Adrenal gland (tissue), 12 donors: ENCODE results near the gene RTL5. TPM values are rescaled to one million over a fixed set of nuclear protein-coding genes. Genes with fewer than 3 reads are reported as not detected.

Experiments used
- DNase-seq, 7 donors: peaks; one replicate each; pipeline ENCODE4 v3.0.0-alpha.2; 2019 to 2020
- H3K27ac ChIP-seq, 5 donors: fragments of 200-600 bp; sonication (generic) in 4 of 5; 1 replicate in 3 of 5; 2 replicates in 2 of 5; pipeline versions ENCODE4 v1.5.1 to v1.8.0; 2016 to 2020; ENCODE audit warnings: mild to moderate bottlenecking in 1 of 5
- H3K27me3 ChIP-seq: fragments of 200-600 bp; 2 replicates; pipeline ENCODE4 v1.8.0; 2021
- H3K36me3 ChIP-seq, 2 donors: fragments of 200-600 bp; replicated peaks in 1 of 2; 1 replicate in 1 of 2; 2 replicates in 1 of 2; pipeline versions ENCODE4 v1.5.1 to v1.8.0; 2018 to 2022
- H3K4me1 ChIP-seq, 2 donors: fragments of 200-600 bp; replicated peaks in 1 of 2; 1 replicate in 1 of 2; 2 replicates in 1 of 2; pipeline versions ENCODE4 v1.5.1 to v1.8.0; 2018 to 2021
- H3K4me3 ChIP-seq, 4 donors: fragments of 200-600 bp; sonication (generic) in 3 of 4; one replicate each; pipeline ENCODE4 v1.5.1; 2016 to 2018
- H3K9me3 ChIP-seq, 3 donors: fragments of 200-600 bp; sonication (generic) in 1 of 3; replicated peaks in 1 of 3; 1 replicate in 2 of 3; 2 replicates in 1 of 3; pipeline versions ENCODE4 v1.5.1 to v1.8.0; 2016 to 2021
- POLR2A ChIP-seq, 2 donors: fragments of 450-650 bp; IDR thresholded peaks; one replicate each; pipeline ENCODE4 v1.6.1; 2017; ENCODE audit warnings: antibody characterized with exemption in 2 of 2, mild to moderate bottlenecking in 2 of 2, moderate library complexity in 1 of 2
- WGBS, 4 donors: extraction: QIAGEN DNeasy Blood & Tissue Kit in 2 of 4; methylation state at CpG; one replicate each; pipeline versions ENCODE4 v1.1.5 to v1.1.7; 2013 to 2017; 5-methylcytosine and 5-hydroxymethylcytosine counted together
- intact Hi-C, 2 donors: fragments of 100-400 bp; cut with DNase I; formaldehyde crosslinking; loops; one replicate each; pipeline versions ENCODE4 v1.14.1 to v1.15.0; 2022 to 2023
- polyA plus RNA-seq, 3 donors: library from polyadenylated mRNA; stranded (reverse); fragments of 200-250 nt in 2 of 3; fragments of 350-450 nt in 1 of 3; fragmentation: Illumina TruSeq in 1 of 3; extraction: RNeasy Lipid Tissue Mini Kit (QIAGEN cat#74804) in 1 of 3; gene quantifications; one replicate each; pipeline ENCODE4 v1.2.3, GENCODE V29; 2013 to 2014
- total RNA-seq, 9 donors: library from RNA; depleted of rRNA in 4 of 9; stranded (reverse); fragments of >200 nt in 4 of 9; fragments of 120-200 nt in 1 of 9; fragmentation: NEBNext Ultra II Directional in 1 of 9; extraction: Animal tissue kit (Norgen Biotek cat#: 25700) in 1 of 9; gene quantifications; one replicate each; pipeline versions ENCODE4 v1.1.0 to v1.2.4, GENCODE V29; 2013 to 2023
- TF ChIP-seq, protein P1 (sequence below), 6 experiments: fragments of 450-650 bp in 4 of 6; fragments of 200-600 bp in 2 of 6; sonication (generic) in 1 of 6; IDR thresholded peaks; 1 replicate in 5 of 6; 2 replicates in 1 of 6; pipeline versions ENCODE4 v1.5.1 to v1.8.0; 2016 to 2021; ENCODE audit warnings: antibody characterized with exemption in 6 of 6, mild to moderate bottlenecking in 2 of 6, moderate library complexity in 1 of 6
- donor health status: healthy with polysubstance abuse.
- donor health status: Bipolar disorder and iron deficiency.
- donor health status: DM: yes; HTN: yes; CAD: no.
- donor health status: DM: no; HTN: no; CAD: no.
- donor health status: DM: no; HTN: no; CAD: no.
- donor health status: DM: yes; HTN: yes; CAD: no.

RTL5 gene
- total and polyA plus RNA-seq, 12 donors: 1.3 to 7.9 (median 5.2) TPM

GRCh38 chrX:72080800-72081199, 50.9 kb downstream of the RTL5 start:
- Histone ChIP-seq H3K36me3 (no peaks in the 10 kb centered on the region), H3K27ac (no peak overlapping the region), H3K4me3 (no peak overlapping the region), H3K27me3 (peaks cover 11% of the 10 kb centered on the region), H3K9me3 (no peaks in the 10 kb centered on the region), H3K4me1 (peaks cover 0 to 3% of the 10 kb centered on the region in 2 donors)
- DNase-seq: no peak
- 63 to 83% (median 68%) methylated on average over 4 to 7 of the region's 7 CpGs for WGBS, 4 donors
- intact Hi-C loops: no loop called here
- no peak for TF ChIP-seq POLR2A (IDR thresholded peaks at IDR 0.05)
- TF ChIP-seq, protein P1, sequence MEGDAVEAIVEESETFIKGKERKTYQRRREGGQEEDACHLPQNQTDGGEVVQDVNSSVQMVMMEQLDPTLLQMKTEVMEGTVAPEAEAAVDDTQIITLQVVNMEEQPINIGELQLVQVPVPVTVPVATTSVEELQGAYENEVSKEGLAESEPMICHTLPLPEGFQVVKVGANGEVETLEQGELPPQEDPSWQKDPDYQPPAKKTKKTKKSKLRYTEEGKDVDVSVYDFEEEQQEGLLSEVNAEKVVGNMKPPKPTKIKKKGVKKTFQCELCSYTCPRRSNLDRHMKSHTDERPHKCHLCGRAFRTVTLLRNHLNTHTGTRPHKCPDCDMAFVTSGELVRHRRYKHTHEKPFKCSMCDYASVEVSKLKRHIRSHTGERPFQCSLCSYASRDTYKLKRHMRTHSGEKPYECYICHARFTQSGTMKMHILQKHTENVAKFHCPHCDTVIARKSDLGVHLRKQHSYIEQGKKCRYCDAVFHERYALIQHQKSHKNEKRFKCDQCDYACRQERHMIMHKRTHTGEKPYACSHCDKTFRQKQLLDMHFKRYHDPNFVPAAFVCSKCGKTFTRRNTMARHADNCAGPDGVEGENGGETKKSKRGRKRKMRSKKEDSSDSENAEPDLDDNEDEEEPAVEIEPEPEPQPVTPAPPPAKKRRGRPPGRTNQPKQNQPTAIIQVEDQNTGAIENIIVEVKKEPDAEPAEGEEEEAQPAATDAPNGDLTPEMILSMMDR (IDR thresholded peaks at IDR 0.05): no peak

DNA sequence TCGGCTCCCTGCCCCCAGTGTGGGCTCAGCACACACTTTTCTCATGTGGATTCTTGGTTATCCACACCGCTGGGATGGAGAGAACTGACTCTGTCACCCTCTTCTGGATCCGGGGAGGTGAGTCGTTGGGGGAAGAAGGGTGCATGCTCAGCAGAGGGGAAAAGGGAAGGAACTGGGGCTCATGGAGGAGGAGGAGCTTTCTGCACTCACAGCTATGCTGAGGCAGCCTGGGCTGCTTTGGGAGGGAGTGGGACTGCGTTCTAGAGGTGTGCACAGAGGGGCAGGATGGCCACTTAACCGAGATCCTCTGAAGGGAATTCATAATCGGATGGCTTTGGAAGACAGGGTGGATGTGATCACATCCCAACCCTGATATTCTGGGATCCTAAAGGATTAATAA, 51.6 kb downstream of the RTL5 start:
- intact Hi-C loops: no loop called here
- DNase-seq: no peak
- TF ChIP-seq POLR2A (IDR thresholded peaks at IDR 0.05): no peak
- TF ChIP-seq, protein P1 (IDR thresholded peaks at IDR 0.05): no peak
- Histone ChIP-seq H3K9me3 (no peaks in the 10 kb centered on the region), H3K4me3 (no peak overlapping the region), H3K27ac (peak overlapping the region in 1 of 5 donors; percentile 8), H3K36me3 (no peaks in the 10 kb centered on the region), H3K4me1 (peaks cover 0 to 3% of the 10 kb centered on the region in 2 donors), H3K27me3 (peaks cover 11% of the 10 kb centered on the region)
- 65 to 73% (median 71%) methylated on average over 6 to 7 of the region's 7 CpGs for WGBS, 4 donors

DNA sequence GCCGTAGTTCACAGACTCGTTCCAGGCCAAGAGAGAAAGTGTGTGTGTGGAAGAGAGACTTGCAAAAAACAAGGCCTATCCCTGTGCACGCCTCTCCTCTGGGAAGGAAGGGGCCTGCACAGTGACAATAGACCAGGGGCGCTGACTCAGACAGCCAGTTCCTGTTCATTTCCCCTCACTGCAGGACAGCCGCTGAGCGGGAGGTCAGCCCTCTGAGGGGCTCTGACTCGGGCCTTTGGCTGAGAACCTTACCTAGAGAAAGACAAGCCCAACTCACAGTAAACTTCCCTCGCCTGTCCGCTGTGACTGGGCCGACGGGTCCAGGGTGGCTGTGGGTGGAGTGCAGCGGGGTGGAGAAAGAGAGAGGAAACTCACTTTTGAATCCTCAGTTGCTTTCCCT, 52.1 kb downstream of the RTL5 start:
- peaks cover 10% of the 10 kb centered on the region for H3K27me3 ChIP-seq
- H3K27ac ChIP-seq: peak overlapping the region in 1 of 5 donors; percentile 8
- no peaks in the 10 kb centered on the region for H3K36me3 ChIP-seq
- intact Hi-C loops: no loop called here
- peak in 3 of 7 donors; percentile 22 to 58 (median 37) for DNase-seq
- H3K4me1 ChIP-seq: peaks cover 0 to 3% of the 10 kb centered on the region in 2 donors
- H3K4me3 ChIP-seq: no peak overlapping the region
- 68 to 74% (median 73%) methylated on average over 3 to 12 of the region's 12 CpGs for WGBS, 4 donors
- TF ChIP-seq POLR2A (IDR thresholded peaks at IDR 0.05): no peak
- TF ChIP-seq, protein P1 (IDR thresholded peaks at IDR 0.05): no peak
- no peaks in the 10 kb centered on the region for H3K9me3 ChIP-seq

- TF ChIP-seq, protein P1 (IDR thresholded peaks at IDR 0.05): no peak
- no peak for TF ChIP-seq POLR2A (IDR thresholded peaks at IDR 0.05)
- WGBS, 4 donors: 59 to 73% (median 66%) methylated on average over 4 of the region's 4 CpGs
- Histone ChIP-seq H3K36me3 (no peaks in the 10 kb centered on the region), H3K27me3 (peaks cover 4% of the 10 kb centered on the region), H3K9me3 (no peaks in the 10 kb centered on the region), H3K27ac (no peak overlapping the region), H3K4me1 (peaks cover 0 to 3% of the 10 kb centered on the region in 2 donors), H3K4me3 (no peak overlapping the region)
- intact Hi-C loops: no loop called here
- DNase-seq: no peak
Observed at GRCh38 chrX:72078411-72078810, 53.3 kb downstream of the RTL5 start.

Other genes starting within 250 kb of the RTL5 start
- 10 to 100 TPM in 2 of 9 donors, 1 to 10 TPM in 7; 3.6 to 18.2 (median 5.0) TPM for gene NHSL2, start 221.1 kb downstream of the RTL5 start, total RNA-seq
- 1 to 10 TPM; 1.3 to 7.6 (median 3.1) TPM for gene NHSL2, start 221.1 kb downstream of the RTL5 start, polyA plus RNA-seq
- gene PIN4, start 49.8 kb upstream of the RTL5 start, total RNA-seq: 10 to 100 TPM in 2 of 9 donors, 1 to 10 TPM in 7; 2.7 to 27.0 (median 8.6) TPM
- gene PIN4, start 49.8 kb upstream of the RTL5 start, polyA plus RNA-seq: 10 to 100 TPM; 28.5 to 58.4 (median 33.9) TPM
- 1 to 10 TPM in 1 of 9 donors, under 1 TPM in 6, not detected in 2; 0.08 to 1.8 (median 0.14) TPM for gene ERCC6L, start 107.1 kb upstream of the RTL5 start, total RNA-seq
- gene ERCC6L, start 107.1 kb upstream of the RTL5 start, polyA plus RNA-seq: under 1 TPM in 1 of 3 donors, not detected in 2; 0.33 TPM
- gene RPS4X, start 145.3 kb upstream of the RTL5 start, total RNA-seq: 100 to 1,000 TPM; 391 to 946 (median 826) TPM
- 1,000 to 10,000 TPM in 1 of 3 donors, 100 to 1,000 TPM in 2; 589 to 1,087 (median 762) TPM for gene RPS4X, start 145.3 kb upstream of the RTL5 start, polyA plus RNA-seq
- 10 to 100 TPM in 1 of 9 donors, 1 to 10 TPM in 1, under 1 TPM in 2, not detected in 5; 0.50 to 10.1 (median 2.3) TPM for gene CITED1, start 174.0 kb upstream of the RTL5 start, total RNA-seq
- gene CITED1, start 174.0 kb upstream of the RTL5 start, polyA plus RNA-seq: 10 to 100 TPM in 1 of 3 donors, 1 to 10 TPM in 2; 1.2 to 13.5 (median 2.5) TPM